ENCODE measurements around the gene ATP2C2.

The ATP2C2 gene

DNA sequence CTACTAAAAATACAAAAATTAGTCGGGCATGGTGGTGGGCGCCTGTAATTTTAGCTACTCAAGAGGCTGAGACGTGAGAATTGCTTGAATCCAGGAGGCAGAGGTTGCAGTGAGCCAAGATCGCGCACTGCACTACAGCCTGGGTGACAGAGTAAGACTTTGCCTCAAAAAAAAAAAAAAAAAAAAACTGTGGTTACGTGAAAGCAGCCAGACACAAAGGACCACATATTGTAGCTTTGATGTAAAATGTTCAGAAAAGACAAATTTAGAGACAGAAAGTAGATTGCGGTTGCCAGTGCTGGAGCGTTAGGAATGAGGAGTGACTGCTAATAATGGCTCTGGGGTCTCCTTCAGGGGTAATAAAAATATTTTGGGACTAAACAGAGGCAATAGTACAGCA is 140.2 kb downstream of the ATP2C2 start:
- in situ Hi-C loops (cut with MboI; ENCODE audit: low sequenced_read_pairs): no loop called here

GRCh38 chr16:84509032-84509950 is 141.0 kb downstream of the ATP2C2 start:
- in situ Hi-C loops (cut with MboI; ENCODE audit: low sequenced_read_pairs): no loop called here

DNA sequence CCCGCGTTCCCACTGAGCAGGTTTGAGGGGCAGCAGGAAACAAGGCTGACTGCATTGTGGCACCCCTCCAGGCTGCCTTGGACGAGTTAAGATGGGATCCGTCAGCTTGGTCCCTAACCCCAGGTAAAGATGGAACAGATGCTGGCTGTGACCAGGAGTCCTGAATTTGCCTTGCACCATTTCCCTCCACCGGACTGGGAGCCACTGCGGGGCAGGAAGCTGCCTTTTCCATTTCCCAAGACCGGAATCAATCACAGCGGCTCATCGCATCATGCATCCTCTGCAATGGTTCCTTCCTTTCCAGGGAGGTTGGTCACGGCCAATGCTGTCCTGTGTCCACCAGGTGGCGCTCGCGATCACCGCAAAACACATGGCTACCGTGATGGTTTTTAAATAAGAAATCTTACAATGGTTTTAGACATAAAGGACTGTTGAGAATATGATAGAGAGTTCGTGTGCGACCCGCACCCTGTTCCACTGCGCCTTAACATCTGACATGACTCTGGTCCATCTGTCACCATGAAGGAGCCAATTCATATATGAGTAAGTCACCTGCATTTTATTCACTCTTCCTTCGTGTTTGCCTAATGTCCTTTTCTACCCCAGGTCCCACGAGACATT is 143.0 kb downstream of the ATP2C2 start:
- in situ Hi-C loops (cut with MboI; ENCODE audit: low sequenced_read_pairs): no loop called here

DNA sequence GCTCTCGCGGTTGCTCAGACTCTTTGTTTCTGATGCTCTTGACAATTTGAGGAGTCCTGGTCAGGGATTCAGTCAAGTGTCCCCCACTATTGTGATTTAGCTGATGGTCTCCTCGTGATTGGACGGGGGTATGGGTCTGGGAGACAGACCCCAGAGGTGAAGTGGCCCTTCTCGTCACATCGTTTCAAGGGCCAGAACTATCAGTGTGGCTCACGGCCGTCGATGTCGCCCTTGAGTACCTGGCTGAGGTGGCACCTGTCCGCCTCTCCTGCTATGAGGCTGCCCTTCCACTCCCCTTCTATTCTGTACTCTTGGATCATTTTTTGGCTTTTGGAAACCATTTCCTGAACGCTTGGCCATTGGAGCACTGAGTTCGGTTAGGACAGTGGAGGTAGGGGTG is 143.5 kb downstream of the ATP2C2 start:
- in situ Hi-C loops (cut with MboI; ENCODE audit: low sequenced_read_pairs): no loop called here

- in situ Hi-C loops (cut with MboI; ENCODE audit: low sequenced_read_pairs): no loop called here
These were observed 144.8 kb downstream of the ATP2C2 start for GRCh38 chr16:84513123-84513522.

- in situ Hi-C loops (cut with MboI; ENCODE audit: low sequenced_read_pairs): no loop called here
These were observed 145.3 kb downstream of the ATP2C2 start for GRCh38 chr16:84513666-84514065.
